A172 (cell line): ENCODE results near the gene DENND1A. TPM values are rescaled to one million over a fixed set of nuclear protein-coding genes. Genes with fewer than 3 reads are reported as not detected.
"Not testable (repeated sequence)": the region's sequence is repeated elsewhere in the genome, so short reads cannot be mapped to it uniquely, and the experiment has no call there.

Experiments used
- DNase-seq: peaks from one replicate; pipeline ENCODE4 v3.0.0-alpha.2; 2015; ENCODE audit warnings: low spot score
- total RNA-seq: library from RNA; depleted of rRNA; stranded (reverse); fragments of >200 nt; shearing (Covaris generic); gene quantifications from 2 replicates; pipeline ENCODE4 v1.2.3, GENCODE V29; 2014

Gene DENND1A
- total RNA-seq, 1 experiment from 2014 or later: 30.8 TPM

GRCh38 chr9:123728571-123728970, 201.4 kb downstream of the DENND1A start:
- DNase-seq: not testable (repeated sequence)

GRCh38 chr9:123727332-123727731, 202.6 kb downstream of the DENND1A start:
- DNase-seq: no peak

GRCh38 chr9:123725389-123725788, 204.5 kb downstream of the DENND1A start:
- no peak for DNase-seq

- DNase-seq: no peak
Observed at GRCh38 chr9:123724211-123724796, 205.6 kb downstream of the DENND1A start.

GRCh38 chr9:123723135-123723875, 206.6 kb downstream of the DENND1A start:
- DNase-seq: no peak

GRCh38 chr9:123722378-123722777, 207.5 kb downstream of the DENND1A start:
- DNase-seq: no peak

GRCh38 chr9:123718188-123718587, 211.7 kb downstream of the DENND1A start:
- DNase-seq: no peak

- DNase-seq: no peak
Observed at GRCh38 chr9:123717581-123718175, 212.2 kb downstream of the DENND1A start.

GRCh38 chr9:123716339-123716945, 213.5 kb downstream of the DENND1A start:
- no peak for DNase-seq

GRCh38 chr9:123715258-123715657, 214.7 kb downstream of the DENND1A start:
- DNase-seq: no peak

- no peak for DNase-seq
Observed at GRCh38 chr9:123713282-123713681, 216.6 kb downstream of the DENND1A start.

GRCh38 chr9:123712399-123712798, 217.5 kb downstream of the DENND1A start:
- no peak for DNase-seq

- DNase-seq: peak; percentile 89
Observed at GRCh38 chr9:123710299-123710698, 219.6 kb downstream of the DENND1A start.

GRCh38 chr9:123702483-123702882, 227.4 kb downstream of the DENND1A start:
- no peak for DNase-seq

- no peak for DNase-seq
Observed at GRCh38 chr9:123697686-123698085, 232.2 kb downstream of the DENND1A start.

- no peak for DNase-seq
Observed at GRCh38 chr9:123696476-123696875, 233.4 kb downstream of the DENND1A start.

GRCh38 chr9:123695386-123695785, 234.5 kb downstream of the DENND1A start:
- DNase-seq: no peak

GRCh38 chr9:123691765-123692303, 238.1 kb downstream of the DENND1A start:
- DNase-seq: no peak

- DNase-seq: peak; percentile 19
Observed at GRCh38 chr9:123689701-123690428, 240.1 kb downstream of the DENND1A start.

- DNase-seq: no peak
Observed at GRCh38 chr9:123687246-123687751, 242.6 kb downstream of the DENND1A start.

GRCh38 chr9:123686829-123687192, 243.1 kb downstream of the DENND1A start:
- no peak for DNase-seq
